HL-60/S4 treated with retinoic acid at 250 ng/mL for 4 days and 3 days (cell line): ENCODE measurements around the gene PDCD6IP.
"Not testable (repeated sequence)": the region's sequence is repeated elsewhere in the genome, so short reads cannot be mapped to it uniquely, and the experiment has no call there.

Source experiments
- in situ Hi-C: fragments of 300-500 bp; cut with MboI; formaldehyde crosslinking; loops from 2 replicates; pipeline ENCODE4 v1.7.0; 2022; ENCODE audit warnings: low sequenced_read_pairs

PDCD6IP gene

DNA sequence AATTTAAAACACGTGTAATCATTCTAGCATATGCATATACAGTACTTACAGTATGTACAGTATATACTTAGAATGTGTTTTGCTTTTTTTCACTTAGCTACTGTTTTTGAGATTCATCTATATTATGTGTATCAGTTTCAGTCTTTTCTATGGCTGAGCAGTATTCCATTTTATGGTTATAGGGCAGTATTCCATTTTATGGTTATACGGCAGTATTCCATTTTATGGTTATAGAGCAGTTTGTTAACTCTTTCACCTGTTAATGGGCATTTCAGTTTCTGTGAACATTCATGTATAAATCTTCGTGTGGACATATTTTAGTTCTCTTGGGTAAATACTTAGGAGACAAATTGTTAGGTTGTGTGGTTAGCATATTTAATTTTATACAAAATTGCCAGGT, 40.9 kb downstream of the PDCD6IP start:
- in situ Hi-C loops = no loop called here

DNA sequence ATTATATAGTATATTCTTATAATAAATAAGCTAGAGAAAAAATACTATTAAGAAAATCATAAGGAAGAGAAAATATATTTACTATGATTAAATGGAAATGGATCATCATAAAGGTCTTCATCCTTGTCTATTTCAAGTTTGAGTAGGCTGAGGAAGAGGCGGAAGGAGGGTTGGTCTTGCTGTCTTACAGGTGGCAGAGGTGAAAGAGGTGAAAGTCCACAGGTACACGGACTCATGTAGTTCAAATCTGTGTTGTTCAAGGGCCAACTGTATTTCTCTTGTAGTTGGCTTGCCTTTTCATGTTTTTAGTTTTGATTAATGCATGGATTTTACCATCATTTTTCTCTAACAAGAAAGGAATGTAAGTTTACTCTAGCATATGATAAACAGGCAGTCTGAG, 41.7 kb downstream of the PDCD6IP start:
- in situ Hi-C loops = no loop called here

DNA sequence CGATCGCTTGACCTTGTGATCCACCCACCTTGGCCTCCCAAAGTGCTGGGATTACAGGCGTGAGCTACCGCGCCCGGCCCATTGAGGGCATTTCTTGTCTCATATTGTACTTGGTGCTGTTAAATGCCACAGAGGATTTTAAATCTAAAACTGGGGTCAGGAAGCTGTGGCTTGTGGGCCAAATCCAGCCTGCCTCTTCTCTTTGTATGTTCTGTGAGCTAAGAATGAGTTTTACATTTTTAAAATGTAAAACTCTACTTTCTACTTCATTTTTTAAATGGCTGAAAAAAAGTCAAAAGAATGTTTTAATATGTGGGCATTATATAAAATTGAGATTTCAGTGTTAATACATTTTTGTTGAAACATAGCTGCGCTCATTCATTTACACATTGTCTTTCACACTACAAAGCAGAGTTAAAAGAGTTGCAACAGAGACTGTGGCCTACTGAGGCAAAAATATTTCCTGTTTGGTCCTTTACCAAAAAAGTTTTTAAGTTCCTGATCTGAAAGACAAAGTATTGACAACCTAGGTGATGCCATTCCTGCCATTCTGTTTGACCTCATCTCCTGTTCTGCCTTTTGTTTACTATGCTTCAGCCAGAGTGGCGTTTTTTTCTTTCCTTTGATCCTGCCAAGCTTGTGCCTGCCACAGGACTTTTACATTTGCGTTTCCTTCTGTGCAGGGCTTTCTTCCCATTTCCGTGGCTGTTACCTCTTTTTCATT, 50.4 kb downstream of the PDCD6IP start:
- in situ Hi-C loops = no loop called here

DNA sequence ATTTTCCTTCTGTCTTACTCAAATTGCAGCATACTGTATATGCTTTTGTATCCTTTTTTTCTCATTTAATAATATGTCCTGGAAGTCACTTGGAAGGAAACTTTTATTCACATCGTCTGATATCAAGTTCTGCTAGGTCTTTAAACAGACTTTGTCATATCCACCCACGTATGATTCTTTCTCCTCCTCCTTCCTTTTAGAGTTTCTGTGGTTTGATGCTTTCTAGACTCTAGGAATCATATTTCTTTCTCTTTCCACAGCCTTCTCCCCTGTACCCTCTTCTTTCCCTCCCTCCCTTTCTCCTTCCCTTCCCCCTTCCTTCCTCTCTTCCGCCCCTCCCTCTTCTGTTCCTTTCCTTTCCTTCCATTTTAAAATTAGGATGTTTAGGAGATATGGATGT, 52.2 kb downstream of the PDCD6IP start:
- in situ Hi-C loops = not testable (repeated sequence)

DNA sequence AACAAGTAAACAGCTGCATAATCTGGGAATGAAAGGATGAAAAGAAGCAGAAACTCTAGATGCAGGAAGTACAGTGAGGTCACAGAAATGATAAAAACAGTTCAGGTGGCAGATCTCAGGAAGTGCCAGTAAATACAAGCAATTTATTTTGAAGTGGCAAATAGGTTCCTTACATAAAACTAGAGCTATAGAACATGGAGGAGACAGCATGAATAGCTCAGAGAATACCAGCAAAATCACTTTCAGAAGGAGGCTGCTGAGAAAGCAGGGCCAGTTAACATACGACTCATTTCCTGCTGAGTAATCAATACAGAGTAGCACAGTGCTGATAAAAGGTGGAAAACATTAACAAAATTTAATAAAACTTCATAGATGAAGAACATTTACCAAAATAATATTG, 57.0 kb downstream of the PDCD6IP start:
- in situ Hi-C loops = not testable (repeated sequence)

DNA sequence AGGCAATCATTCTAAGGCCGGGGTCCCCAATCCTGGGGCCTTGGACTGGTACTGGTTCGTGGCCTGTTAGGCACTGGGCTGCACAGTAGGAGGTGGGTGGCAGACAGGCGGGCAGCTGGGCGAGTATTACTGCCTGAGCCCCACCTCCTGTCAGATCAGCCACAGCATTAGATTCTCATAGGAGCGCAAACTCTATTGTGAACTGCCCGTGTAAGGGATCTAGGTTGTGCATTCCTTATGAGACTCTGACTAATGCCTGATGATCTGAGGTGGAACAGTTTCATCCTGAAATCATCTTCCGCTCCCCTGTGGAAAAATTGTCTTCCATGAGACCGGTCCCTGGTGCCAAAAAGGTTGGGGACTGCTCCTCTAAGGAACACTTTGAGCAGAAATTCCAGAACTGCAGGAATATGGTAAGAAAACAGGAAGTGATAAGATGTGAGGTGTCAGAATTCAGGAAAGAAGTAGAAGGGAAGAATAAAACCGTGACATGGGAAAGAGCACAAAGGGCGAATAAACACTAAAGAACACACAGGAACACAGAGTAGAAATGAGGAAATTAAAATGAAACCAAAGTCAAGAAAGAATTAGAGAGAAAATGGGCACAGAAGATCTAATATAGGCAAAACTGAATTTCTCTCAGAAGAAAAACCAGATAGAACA, 57.6 kb downstream of the PDCD6IP start:
- in situ Hi-C loops = no loop called here

DNA sequence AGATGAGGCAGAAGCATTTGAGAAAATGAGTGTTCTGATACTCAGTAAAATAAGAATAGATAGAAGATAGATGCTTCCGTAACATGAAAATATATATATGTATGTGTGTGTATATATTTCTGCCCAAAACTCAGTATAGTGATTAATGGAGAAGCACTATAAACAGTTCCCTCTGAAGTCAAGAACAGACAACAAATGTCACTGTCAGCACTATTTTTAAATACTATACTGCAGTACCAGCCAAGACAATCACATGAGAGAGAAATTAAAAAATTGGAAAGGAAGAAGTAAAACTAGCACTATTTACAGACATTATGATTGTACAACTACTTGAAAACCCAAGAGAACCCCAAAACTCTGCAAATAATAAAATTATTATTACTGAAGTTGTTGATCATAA, 59.3 kb downstream of the PDCD6IP start:
- in situ Hi-C loops = not testable (repeated sequence)

DNA sequence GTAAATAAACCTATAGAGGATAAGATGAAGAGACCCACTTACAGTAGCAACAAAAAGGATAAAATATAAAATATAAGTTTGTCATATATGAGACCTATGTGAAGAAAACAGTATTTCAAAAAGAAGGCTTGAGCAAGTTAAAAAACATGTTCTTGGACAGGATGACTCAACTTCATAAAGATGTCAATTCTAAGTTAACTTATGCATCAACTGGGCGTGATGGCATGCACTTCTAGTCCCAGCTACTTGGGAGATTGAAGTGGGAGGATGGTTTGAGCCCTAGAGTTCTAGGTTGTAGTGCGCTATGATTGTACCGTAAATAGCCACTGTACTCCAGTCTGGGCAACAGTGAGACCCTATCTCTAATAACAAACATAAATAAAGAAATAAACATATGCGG, 59.7 kb downstream of the PDCD6IP start:
- in situ Hi-C loops = no loop called here

DNA sequence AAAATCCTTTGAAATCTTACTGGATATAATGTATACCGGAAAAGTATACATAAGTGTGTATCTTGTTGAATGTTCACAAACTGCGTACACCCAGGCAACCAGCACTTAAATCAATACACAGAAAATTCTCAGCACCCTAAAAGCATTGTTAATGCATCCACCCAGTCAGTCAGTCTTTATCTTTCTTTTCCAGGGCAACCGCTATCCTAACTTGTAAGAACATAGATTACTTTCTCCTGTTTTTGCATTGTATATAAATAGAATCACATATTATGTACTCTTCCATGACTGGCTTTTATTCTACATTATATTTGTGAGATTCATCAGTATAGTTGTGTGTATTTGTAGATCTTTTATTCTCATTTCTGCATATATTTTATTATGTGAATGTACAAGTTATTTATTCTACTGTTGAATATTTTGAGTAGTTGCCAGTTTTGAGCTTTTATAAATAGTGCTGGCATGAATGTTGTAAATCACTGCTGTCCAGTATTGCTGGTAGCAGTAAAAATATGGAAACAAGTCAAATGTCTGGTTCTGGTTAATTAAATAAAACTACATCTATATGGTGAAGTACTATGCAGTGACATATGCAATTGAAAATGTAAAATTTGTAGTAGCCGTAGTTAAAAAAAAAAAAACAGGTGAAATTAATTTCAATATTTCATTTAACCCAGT, 62.1 kb downstream of the PDCD6IP start:
- in situ Hi-C loops = no loop called here

DNA sequence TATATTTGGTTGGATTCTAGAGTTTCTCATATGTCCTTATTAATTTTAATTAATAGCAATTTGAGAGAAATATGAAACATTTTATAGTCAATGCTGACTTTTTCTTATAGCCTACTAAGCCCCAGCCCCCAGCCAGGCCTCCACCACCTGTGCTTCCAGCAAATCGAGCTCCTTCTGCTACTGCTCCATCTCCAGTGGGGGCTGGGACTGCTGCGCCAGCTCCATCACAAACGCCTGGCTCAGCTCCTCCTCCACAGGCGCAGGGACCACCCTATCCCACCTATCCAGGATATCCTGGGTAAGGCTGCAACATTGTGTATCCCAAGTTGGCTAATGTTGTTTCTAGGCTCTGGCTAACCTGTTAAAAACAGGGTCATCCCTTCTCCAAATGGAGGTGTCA, 66.7 kb downstream of the PDCD6IP start:
- in situ Hi-C loops = no loop called here

DNA sequence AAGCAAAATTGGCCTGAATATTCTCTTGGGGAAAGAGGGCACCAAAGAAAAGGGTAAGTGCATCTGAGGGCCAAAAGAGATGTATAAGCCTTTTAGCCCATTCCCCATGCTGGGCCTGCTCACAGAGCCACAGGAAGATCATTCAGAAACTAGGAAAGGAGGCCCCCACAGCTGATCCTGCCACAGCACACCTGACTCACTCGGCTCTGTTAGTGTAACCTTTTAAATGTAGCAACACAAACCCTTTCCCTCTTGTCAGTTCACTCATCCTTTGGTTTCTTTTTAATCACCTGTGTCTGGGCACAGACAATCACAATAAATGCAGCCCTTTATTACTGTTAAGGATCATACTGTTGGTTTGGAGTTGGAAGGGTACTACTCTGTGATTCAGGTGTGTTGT, 69.9 kb downstream of the PDCD6IP start:
- in situ Hi-C loops = no loop called here

DNA sequence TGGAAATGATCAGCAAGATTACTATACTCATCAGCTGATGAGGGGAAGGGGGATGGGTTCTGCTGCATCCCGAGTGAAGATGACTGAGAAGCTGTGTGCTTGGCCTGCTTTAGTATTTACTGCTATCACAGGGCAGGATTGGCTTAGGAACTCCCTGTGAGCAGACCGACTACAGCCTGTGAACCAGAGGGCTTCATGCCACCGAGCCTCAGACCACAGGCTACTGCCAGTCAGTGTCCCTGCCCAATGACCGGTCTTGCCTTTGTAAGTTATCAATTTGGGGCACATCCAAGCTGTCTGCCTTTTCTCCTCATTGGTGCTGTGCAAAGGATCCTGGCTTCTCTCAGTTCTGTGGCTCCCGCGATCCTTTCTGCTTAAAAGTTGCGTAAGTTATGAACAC, 71.5 kb downstream of the PDCD6IP start:
- in situ Hi-C loops = no loop called here

DNA sequence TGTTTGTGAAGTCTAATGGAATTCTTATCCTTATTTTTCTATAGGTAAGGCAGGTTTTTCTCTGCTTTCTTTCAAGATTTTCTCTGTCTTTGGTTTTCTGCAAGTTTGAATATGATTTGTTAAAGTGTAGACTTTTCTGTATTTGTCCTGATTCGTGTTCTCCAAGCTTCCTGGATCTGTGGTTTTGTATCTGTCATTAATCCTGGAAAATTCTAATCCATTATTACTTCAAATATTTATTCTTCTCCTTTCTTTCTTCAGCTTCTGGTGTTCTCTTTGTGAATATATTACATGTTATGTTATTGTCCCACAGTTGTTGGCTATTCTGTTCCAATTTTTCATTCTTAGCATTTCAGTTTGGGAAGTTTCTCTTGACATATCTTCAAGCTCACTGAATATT, 76.4 kb downstream of the PDCD6IP start:
- in situ Hi-C loops = loop anchor here (25.0 kb wide), 1 partner anchor 812 kb away; no protein-coding TSS in a partner anchor

DNA sequence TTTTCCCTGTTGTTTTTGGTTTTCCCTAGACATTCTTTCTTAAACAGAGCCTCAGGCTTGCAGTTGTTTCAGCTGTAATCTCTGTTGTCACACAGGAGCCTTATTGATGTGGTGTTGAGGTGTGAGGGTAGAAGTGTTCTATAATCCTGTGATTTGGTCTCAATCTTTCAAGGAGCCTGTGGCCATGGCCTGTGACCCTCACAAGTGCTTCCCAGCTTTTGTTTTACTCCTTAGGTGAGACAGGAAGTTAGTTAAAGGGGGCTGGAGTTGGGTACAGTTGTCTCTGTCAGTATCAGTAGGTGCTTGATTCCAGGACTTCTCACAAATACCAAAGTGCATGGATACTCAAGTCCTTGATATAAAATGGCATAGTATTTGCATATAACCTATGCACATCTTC, 77.2 kb downstream of the PDCD6IP start:
- in situ Hi-C loops = loop anchor here (25.0 kb wide), 1 partner anchor 812 kb away; no protein-coding TSS in a partner anchor

DNA sequence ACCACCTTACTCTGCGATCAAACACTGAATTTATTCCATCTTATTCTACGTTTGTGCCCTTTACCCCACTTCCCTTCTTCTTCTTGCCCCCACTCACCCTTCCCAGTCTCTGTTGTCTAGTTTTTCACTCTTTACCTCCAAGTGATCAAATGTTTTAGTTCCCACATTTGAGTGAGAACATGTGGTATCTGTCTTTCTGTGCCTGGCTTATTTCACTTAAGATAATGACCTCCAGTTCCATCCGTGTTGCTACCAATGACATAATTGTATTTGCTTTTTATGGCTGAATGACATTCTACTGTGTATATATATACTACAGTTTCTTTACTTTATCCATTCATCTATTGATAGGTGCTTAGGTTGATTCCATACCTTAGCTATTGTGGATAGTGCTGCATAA, 78.8 kb downstream of the PDCD6IP start:
- in situ Hi-C loops = loop anchor here (25.0 kb wide), 1 partner anchor 810 kb away; no protein-coding TSS in a partner anchor

DNA sequence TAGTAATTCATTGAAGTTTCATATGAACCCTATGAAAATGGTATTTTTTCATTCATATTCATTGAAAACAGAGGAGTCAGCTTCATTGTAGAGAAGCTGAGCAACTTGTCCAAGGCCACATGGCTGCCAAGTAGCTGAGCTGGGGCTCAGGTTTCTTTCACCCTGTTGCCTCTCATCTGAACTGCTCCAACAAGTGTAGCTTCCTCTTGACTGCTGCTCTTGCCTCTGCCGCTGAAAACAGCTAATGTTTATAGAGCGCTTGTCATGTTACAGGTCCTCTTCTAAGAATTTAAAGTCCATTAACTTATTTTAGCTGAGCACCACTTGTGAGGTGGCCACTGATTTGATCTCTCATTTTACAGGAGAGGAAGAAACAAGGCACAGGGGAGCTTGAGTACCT, 81.1 kb downstream of the PDCD6IP start:
- in situ Hi-C loops = loop anchor here (25.0 kb wide), 1 partner anchor 808 kb away; no protein-coding TSS in a partner anchor

DNA sequence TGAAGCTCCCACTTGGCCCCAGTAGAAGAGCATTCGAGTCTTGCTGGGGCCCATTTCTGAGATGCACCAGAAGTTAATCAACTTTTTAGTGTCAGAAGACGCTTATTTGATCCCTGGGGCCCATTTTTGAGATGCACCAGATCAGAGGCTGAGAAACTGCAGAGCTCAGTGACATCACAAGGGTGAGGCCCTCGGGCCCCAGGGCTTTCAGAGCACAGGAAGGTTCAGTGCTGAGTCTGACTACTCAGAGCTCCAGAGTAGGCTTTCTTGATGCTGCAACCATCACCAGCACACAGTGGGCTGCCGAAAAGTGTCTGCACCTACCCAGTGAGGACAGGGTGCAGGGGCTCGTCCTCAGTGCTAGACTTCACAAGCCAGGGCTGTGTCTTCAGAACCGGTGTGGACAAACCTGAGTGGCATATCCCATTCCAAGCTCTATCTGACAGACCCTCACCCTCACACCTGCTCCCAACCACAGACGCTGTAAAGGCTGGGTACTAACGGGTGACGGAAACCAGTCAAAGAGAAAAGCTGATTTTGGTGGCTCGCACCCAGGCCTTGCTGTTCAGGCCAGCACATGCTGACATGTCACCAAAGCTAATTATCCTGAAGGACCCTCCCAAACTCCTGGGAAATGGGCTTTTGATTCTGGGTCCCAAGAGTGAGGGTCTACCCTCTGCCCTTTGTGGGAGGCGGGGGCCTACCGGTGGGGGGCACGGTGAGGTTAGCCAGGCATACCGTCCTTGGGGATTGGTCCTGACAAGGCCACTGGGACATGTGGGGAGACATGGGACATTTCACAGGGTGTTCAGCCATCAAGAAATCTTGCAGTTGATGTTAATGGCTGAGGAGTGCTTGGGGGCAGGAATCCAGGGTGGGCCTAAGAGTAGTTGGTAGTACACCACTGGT, 83.0 kb downstream of the PDCD6IP start:
- in situ Hi-C loops = loop anchor here (25.0 kb wide), 1 partner anchor 806 kb away; no protein-coding TSS in a partner anchor

DNA sequence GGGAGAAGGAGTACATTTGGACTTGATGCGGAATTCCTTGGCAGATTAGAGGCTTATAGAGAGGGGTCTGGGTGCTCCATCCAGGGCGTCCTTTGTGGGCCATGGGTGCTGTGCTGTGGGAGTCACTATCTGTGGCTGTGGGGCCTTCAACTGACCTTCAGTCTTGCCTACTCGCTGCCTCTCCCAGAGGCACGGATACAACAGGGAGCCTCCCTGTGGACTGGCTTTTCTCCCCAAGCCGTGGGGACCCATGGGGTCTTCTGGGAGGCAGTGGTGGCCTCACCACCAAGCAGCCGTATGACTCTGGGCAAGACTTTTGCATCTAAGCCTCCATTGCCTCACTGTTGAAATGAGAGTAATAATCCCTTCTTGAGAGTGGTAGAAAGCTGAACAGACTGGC, 83.9 kb downstream of the PDCD6IP start:
- in situ Hi-C loops = loop anchor here (25.0 kb wide), 1 partner anchor 805 kb away; no protein-coding TSS in a partner anchor

DNA sequence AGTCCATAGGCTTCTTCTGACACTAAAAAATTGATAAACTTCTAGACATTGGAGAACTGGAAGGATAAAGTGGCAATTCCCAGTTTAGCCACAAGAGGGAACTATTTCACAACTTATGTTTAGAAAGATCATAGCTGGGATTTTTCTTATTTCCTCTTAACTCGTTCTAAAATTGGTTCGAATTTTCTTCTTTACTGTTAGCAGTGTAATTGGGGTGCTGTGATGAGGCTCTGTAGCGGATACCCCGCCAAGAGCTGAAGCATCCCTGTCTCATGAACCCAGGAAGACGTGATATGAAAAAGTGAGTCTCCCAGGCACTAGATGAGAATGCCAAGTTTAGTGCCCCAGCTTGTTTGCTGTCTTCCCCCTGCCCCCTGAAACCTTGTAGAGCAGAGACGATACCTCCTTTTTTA, 85.1 kb downstream of the PDCD6IP start:
- in situ Hi-C loops = loop anchor here (25.0 kb wide), 1 partner anchor 804 kb away; no protein-coding TSS in a partner anchor

DNA sequence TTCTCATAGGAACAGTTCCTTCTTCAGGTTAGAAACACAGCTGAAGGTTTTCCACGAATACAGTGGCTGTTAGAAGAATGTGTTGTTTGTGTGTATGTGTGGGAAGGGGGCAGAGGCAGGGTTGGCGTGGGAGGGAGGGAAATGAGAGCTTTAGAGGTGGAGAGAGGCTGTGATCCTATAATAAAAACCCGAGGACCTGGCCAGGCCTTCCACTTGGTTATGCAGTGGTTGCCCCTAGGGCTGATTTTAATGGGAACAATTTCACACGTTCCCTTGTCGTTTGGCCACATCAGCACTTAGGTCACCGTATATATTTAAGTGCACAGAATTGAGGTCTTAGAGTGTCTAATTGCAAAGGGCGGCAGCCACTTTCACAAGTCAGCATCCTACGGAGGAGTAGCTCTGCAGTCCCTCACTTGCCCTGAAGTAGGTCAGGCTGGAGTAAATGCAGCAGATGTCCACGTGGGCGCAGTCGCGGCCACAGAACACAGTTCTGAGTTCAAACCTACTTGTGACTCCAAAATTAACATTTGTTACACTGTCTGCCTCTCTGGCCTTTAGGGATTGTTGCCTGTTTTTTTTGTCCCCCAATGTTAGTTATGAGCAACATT, 85.6 kb downstream of the PDCD6IP start:
- in situ Hi-C loops = loop anchor here (25.0 kb wide), 1 partner anchor 803 kb away; no protein-coding TSS in a partner anchor
